ENCODE measurements around the gene ITGA2B.
"Not testable (repeated sequence)": the region's sequence is repeated elsewhere in the genome, so short reads cannot be mapped to it uniquely, and the experiment has no call there.

The ITGA2B gene

GRCh38 chr17:44368391-44369243 lies 20.8 kb downstream of the ITGA2B start:
- not testable (repeated sequence) for DNase-seq

- no peak for DNase-seq
These were observed 22.0 kb downstream of the ITGA2B start for GRCh38 chr17:44367231-44367979.

- not testable (repeated sequence) for DNase-seq
These were observed 24.4 kb downstream of the ITGA2B start for GRCh38 chr17:44365051-44365450.

GRCh38 chr17:44363613-44364159 lies 25.8 kb downstream of the ITGA2B start, which contains the start of gene FAM171A2:
Gene FAM171A2, minus strand, starts transcription at chr17:44363853. Its CDS starts 139 bp downstream, at chr17:44363714.
- DNase-seq = peak; percentile 65

- no peak for DNase-seq
These were observed 26.4 kb downstream of the ITGA2B start for GRCh38 chr17:44362949-44363612.

GRCh38 chr17:44362459-44362948 lies 26.9 kb downstream of the ITGA2B start:
- no peak for DNase-seq

- no peak for DNase-seq
These were observed 27.9 kb downstream of the ITGA2B start for GRCh38 chr17:44361292-44362260.

GRCh38 chr17:44360826-44361225 lies 28.6 kb downstream of the ITGA2B start:
- no peak for DNase-seq

GRCh38 chr17:44360144-44360533 lies 29.3 kb downstream of the ITGA2B start:
- no peak for DNase-seq

GRCh38 chr17:44359458-44360143 lies 29.8 kb downstream of the ITGA2B start:
- DNase-seq = no peak

- DNase-seq = no peak
These were observed 30.4 kb downstream of the ITGA2B start for GRCh38 chr17:44359006-44359405.

- DNase-seq = no peak
These were observed 31.4 kb downstream of the ITGA2B start for GRCh38 chr17:44358066-44358465.

GRCh38 chr17:44356241-44356640 lies 33.2 kb downstream of the ITGA2B start:
- DNase-seq = no peak

GRCh38 chr17:44355642-44356099 lies 33.8 kb downstream of the ITGA2B start:
- no peak for DNase-seq

GRCh38 chr17:44354582-44355561 lies 34.6 kb downstream of the ITGA2B start:
- DNase-seq = peak; percentile 58

- no peak for DNase-seq
These were observed 35.6 kb downstream of the ITGA2B start for GRCh38 chr17:44353672-44354331.

- no peak for DNase-seq
These were observed 36.4 kb downstream of the ITGA2B start for GRCh38 chr17:44352828-44353671.
